ENCODE measurements around the gene TRIM65.
"Not testable (repeated sequence)": the region's sequence is repeated elsewhere in the genome, so short reads cannot be mapped to it uniquely, and the experiment has no call there.

TRIM65 gene

GRCh38 chr17:75895370-75896155, 1.2 kb downstream of the TRIM65 start:
- FAIRE-seq, result no peak

- no peak for FAIRE-seq
These were observed 2.6 kb downstream of the TRIM65 start for GRCh38 chr17:75894049-75894733.

- FAIRE-seq, result no peak
These were observed 3.3 kb downstream of the TRIM65 start for GRCh38 chr17:75893305-75894048.

GRCh38 chr17:75892556-75893224, 4.1 kb downstream of the TRIM65 start:
- FAIRE-seq, result no peak

GRCh38 chr17:75891605-75892555, 4.9 kb downstream of the TRIM65 start:
- no peak for FAIRE-seq

GRCh38 chr17:75891022-75891604, 5.6 kb downstream of the TRIM65 start:
- no peak for FAIRE-seq

- no peak for FAIRE-seq
These were observed 7.3 kb downstream of the TRIM65 start for GRCh38 chr17:75889454-75889853.

GRCh38 chr17:75888484-75888883, 8.3 kb downstream of the TRIM65 start:
- no peak for FAIRE-seq

- not testable (repeated sequence) for FAIRE-seq
These were observed 10.9 kb downstream of the TRIM65 start for GRCh38 chr17:75885860-75886259.

GRCh38 chr17:75885431-75885830, 11.3 kb downstream of the TRIM65 start:
- FAIRE-seq, result no peak

GRCh38 chr17:75881678-75882454, 14.9 kb downstream of the TRIM65 start:
- no peak for FAIRE-seq

GRCh38 chr17:75880266-75880665, 16.5 kb downstream of the TRIM65 start:
- FAIRE-seq, result no peak

- no peak for FAIRE-seq
These were observed 18.4 kb downstream of the TRIM65 start, which contains the start of gene TRIM47 for GRCh38 chr17:75878174-75878998. Gene TRIM47, minus strand, starts transcription at chr17:75878581. Its CDS starts 33 bp downstream, at chr17:75878548.

GRCh38 chr17:75877752-75878173, 19.0 kb downstream of the TRIM65 start:
- no peak for FAIRE-seq

GRCh38 chr17:75876938-75877751, 19.6 kb downstream of the TRIM65 start:
- FAIRE-seq, result no peak

- no peak for FAIRE-seq
These were observed 20.4 kb downstream of the TRIM65 start for GRCh38 chr17:75876190-75876937.

GRCh38 chr17:75875940-75876189, 20.9 kb downstream of the TRIM65 start:
- no peak for FAIRE-seq
